ENCODE measurements around the gene IL4.

Gene IL4

DNA sequence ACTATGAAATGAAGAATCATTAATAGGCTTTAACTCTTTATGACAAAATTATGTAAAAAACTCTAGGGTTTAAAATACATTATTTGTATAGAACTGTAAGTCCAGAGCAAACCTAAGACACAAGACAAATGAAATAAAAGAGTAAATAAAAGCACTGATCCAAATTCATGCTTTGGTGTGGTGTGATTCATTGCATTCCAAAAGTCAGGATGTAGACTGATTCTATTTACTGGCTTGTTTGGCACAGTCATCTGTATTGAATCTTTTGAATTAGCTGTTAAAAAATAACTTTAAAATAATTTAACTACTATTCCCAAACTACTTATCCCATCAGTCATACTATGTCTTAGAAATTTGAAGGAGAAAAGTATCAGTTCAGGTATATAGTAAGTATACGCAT, 31.1 kb downstream of the IL4 start:
- no peak for DNase-seq

- no peak for DNase-seq
Measured at GRCh38 chr5:132708645-132709044, 34.9 kb downstream of the IL4 start.

DNA sequence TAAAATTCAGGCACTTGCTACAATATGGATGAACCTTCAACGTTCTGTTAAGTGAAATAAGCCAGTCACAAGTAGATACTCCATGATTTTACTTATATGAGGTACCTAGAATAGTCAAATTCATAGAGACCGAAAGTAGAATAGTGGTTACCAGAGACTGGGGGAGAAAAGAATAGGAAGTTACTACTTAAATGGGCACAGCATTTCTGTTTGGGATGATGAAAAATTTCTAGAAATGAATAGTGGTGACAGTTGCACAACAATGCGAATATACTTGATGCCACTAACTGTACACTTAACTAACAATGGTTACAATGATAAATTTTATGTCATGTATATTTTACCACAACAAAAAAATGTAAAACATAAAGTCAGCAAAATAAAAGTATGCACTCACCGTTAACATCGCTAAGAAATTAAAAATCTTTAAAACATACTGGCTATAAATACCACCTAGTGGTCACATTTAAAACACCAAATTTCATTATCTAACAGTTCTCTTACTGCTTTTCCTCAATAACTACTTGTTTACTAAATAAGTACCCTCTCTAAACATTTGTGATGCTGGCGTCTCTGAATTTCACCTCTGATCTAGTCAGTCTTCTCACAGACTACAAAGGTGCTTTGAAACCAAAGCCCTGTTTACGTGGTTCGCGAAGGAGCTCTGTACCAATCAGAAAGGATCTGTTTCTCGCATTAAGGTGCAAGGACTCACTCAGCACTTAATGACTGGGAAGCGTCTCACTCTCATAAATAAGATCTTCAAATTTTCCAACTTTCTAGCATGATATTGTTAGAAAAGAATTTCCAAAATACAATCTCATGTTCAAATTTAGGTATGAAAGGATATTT, 40.9 kb downstream of the IL4 start:
- no peak for DNase-seq

DNA sequence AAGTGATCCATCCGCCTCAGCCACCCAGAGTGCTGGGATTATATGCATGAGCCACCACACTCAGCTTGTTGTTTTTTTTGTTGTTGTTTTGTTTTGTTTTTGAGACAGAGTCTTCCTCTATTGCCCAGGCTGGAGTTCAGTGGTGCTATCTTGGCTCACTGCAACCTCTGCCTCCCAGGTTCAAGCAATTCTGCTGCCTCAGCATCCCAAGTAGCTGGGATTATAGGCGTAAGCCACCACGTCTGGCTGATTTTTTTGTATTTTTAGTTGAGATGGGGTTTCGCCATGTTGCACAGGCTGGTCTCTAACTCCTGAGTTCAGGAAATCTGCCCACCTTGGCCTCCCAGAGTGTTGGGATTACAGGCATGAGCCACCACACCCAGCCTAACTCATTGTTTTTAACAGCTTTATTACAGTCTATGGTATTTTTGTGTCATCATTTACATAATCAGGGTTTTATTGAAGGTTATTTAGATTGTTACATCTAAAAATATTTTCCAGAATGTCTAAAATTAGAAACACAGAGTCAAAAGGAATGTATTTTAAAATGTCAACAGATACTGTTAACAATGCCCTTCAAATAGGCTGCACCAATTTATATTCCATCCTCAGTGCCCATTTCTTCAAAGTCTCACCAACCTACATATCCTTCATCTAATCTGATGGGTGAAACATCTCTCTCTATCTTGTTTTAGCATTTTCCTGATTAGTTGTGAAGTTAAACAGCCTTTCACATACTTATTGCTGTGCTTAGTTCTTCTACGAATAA, 44.9 kb downstream of the IL4 start:
- no peak for DNase-seq

GRCh38 chr5:132725745-132726144, 52.0 kb downstream of the IL4 start:
- no peak for DNase-seq

- no peak for DNase-seq
Measured at GRCh38 chr5:132729896-132730295, 56.1 kb downstream of the IL4 start.
